HepG2 (cell line): ENCODE data around the gene GTF2H4. TPM values are rescaled to one million over a fixed set of nuclear protein-coding genes. Genes with fewer than 3 reads are reported as not detected.

ENCODE experiments used
- CHD4 ChIP-seq: fragments of 200-600 bp; sonication (generic); IDR thresholded peaks from 2 replicates; pipeline ENCODE4 v1.7.0; 2017; ENCODE audit warnings: mild to moderate bottlenecking, low read length, borderline replicate concordance
- GLI4 ChIP-seq: sonication (generic); formaldehyde crosslinking; IDR thresholded peaks from 2 replicates; pipeline ENCODE4 v1.5.1; 2020; ENCODE audit warnings: missing genetic modification reagents, mild to moderate bottlenecking, moderate library complexity, borderline replicate concordance
- HMGXB3 ChIP-seq: sonication (generic); formaldehyde crosslinking; IDR thresholded peaks from 2 replicates; pipeline ENCODE4 v1.4.0; 2020; ENCODE audit warnings: missing genetic modification reagents, borderline replicate concordance
- MYNN ChIP-seq: sonication (generic); formaldehyde crosslinking; IDR thresholded peaks from 2 replicates; pipeline ENCODE4 v1.4.0; 2020; ENCODE audit warnings: mild to moderate bottlenecking, low read depth, missing genetic modification reagents
- REL ChIP-seq: sonication (generic); formaldehyde crosslinking; conservative IDR thresholded peaks from 2 replicates; pipeline ENCODE4 v1.8.0; 2022; ENCODE audit warnings: mild to moderate bottlenecking, missing genetic modification reagents, moderate library complexity
- SMARCE1 ChIP-seq: fragments of 450-650 bp; IDR thresholded peaks from 2 replicates; pipeline ENCODE4 v1.6.1; 2017; ENCODE audit warnings: borderline replicate concordance
- USF2 ChIP-seq, 2 experiments: sonication (generic) in 1 of 2; formaldehyde crosslinking in 1 of 2; IDR thresholded peaks; 2 replicates each; pipeline versions ENCODE4 v1.5.1 to v1.6.1; 2011 to 2020; ENCODE audit warnings: borderline replicate concordance in 1 of 2, low read depth in 1 of 2, low read length in 1 of 2, mild to moderate bottlenecking in 1 of 2, missing genetic modification reagents in 1 of 2, moderate library complexity in 1 of 2
- YY1 ChIP-seq: IDR thresholded peaks from 2 replicates; pipeline ENCODE4 v1.6.1; 2011; ENCODE audit warnings: low read length, low read depth, moderate library complexity, mild to moderate bottlenecking; ENCODE audit not compliant: insufficient read depth, insufficient replicate concordance
- ZBTB21 ChIP-seq: sonication (generic); formaldehyde crosslinking; IDR thresholded peaks from 2 replicates; pipeline ENCODE4 v1.4.0; 2020; ENCODE audit warnings: missing genetic modification reagents
- ZFP91 ChIP-seq: sonication (generic); formaldehyde crosslinking; IDR thresholded peaks from 2 replicates; pipeline ENCODE4 v1.9.0; 2022; ENCODE audit warnings: missing genetic modification reagents, mild to moderate bottlenecking, borderline replicate concordance
- ZNF251 ChIP-seq: sonication (generic); formaldehyde crosslinking; IDR thresholded peaks from 2 replicates; pipeline ENCODE4 v1.9.0; 2021; ENCODE audit warnings: mild to moderate bottlenecking, missing genetic modification reagents
- ZNF350 ChIP-seq: sonication (generic); formaldehyde crosslinking; IDR thresholded peaks from 2 replicates; pipeline ENCODE4 v1.4.0; 2020; ENCODE audit warnings: mild to moderate bottlenecking, low read depth, missing genetic modification reagents, borderline replicate concordance
- ZNF503 ChIP-seq: sonication (generic); formaldehyde crosslinking; IDR thresholded peaks from 2 replicates; pipeline ENCODE4 v1.4.0; 2020; ENCODE audit warnings: missing genetic modification reagents
- ZNF770 ChIP-seq: sonication (generic); formaldehyde crosslinking; IDR thresholded peaks from 2 replicates; pipeline ENCODE4 v1.5.0; 2020; ENCODE audit warnings: mild to moderate bottlenecking, missing genetic modification reagents
- polyA plus RNA-seq, 8 experiments: library from polyadenylated mRNA; depleted of rRNA in 3 of 8; stranded (reverse) in 7 of 8; unstranded in 1 of 8; fragments of >200 nt; fragmentation: Illumina TruSeq in 4 of 8; extraction: Trizol in 4 of 8; gene quantifications; 2 replicates each; pipeline versions ENCODE4 v1.2.1 to v1.2.3, GENCODE V29; 2011 to 2016; ENCODE audit warnings: low read depth in 4 of 8, missing spikeins in 1 of 8, mixed read lengths in 1 of 8; ENCODE audit not compliant: insufficient read depth in 1 of 8
- total RNA-seq, 5 experiments: library from RNA; depleted of rRNA; stranded (reverse); fragments of >200 nt; fragmentation: Illumina TruSeq; extraction: Trizol; gene quantifications; 2 replicates each; pipeline ENCODE4 v1.2.3, GENCODE V29; 2016; ENCODE audit warnings: low read depth in 1 of 5

GTF2H4 gene
- total and polyA plus RNA-seq, 2 of the 13 experiments (the other 11 are each of a cell fraction or from before 2014, with no cell fraction given) = 15.9 to 49.3 TPM

GRCh38 chr6:30914076-30914853 is 6.3 kb downstream of the GTF2H4 start, which contains the start of gene VARS2 (continued):
- peak; percentile 73; the same call in 1 of the 2 replicates for TF ChIP-seq ZNF503 (CRISPR knock-in tag)
- peak; percentile 97 for TF ChIP-seq ZFP91 (CRISPR knock-in tag)
- 0 out of 2 replicates have a peak, but pooled peaks have one; percentile 53 for TF ChIP-seq GLI4 (CRISPR knock-in tag)
- TF ChIP-seq ZNF770 (CRISPR knock-in tag) = peak; percentile 83
- TF ChIP-seq ZBTB21 (CRISPR knock-in tag) = peak; percentile 28; the same call in 1 of the 2 replicates
- peak; percentile 26 for TF ChIP-seq ZNF350 (CRISPR knock-in tag)
- TF ChIP-seq YY1 = peak; percentile 78
- peak; percentile 96 for TF ChIP-seq REL
- TF ChIP-seq ZNF251 (CRISPR knock-in tag) = 0 out of 2 replicates have a peak, but pooled peaks have one; percentile 19
- peak; percentile 68 for TF ChIP-seq HMGXB3 (CRISPR knock-in tag)
- TF ChIP-seq MYNN (CRISPR knock-in tag) = 0 out of 2 replicates have a peak, but pooled peaks have one; percentile 71
- no peak for TF ChIP-seq USF2 (IDR thresholded peaks at IDR 0.05; ENCODE audit: low read depth, low read length)
- no peak for TF ChIP-seq USF2 (CRISPR knock-in tag; IDR thresholded peaks at IDR 0.05; ENCODE audit: borderline replicate concordance)
- TF ChIP-seq SMARCE1 = no peak
- TF ChIP-seq CHD4 = no peak
